Stimulated activated CD8-positive, alpha-beta memory T cell treated with anti-CD3 and anti-CD28 coated beads, Interleukin-4, amount 100 ng/mL, for 4 hours (primary cell): ENCODE measurements around the gene CEACAM16.
"Not testable (repeated sequence)": the region's sequence is repeated elsewhere in the genome, so short reads cannot be mapped to it uniquely, and the experiment has no call there.

ENCODE experiments used
- DNase-seq, 2 donors: peaks; one replicate each; pipeline ENCODE4 v3.0.0-alpha.2; 2020; ENCODE audit warnings: low read depth in 2 of 2, low spot score in 1 of 2

Gene CEACAM16

DNA sequence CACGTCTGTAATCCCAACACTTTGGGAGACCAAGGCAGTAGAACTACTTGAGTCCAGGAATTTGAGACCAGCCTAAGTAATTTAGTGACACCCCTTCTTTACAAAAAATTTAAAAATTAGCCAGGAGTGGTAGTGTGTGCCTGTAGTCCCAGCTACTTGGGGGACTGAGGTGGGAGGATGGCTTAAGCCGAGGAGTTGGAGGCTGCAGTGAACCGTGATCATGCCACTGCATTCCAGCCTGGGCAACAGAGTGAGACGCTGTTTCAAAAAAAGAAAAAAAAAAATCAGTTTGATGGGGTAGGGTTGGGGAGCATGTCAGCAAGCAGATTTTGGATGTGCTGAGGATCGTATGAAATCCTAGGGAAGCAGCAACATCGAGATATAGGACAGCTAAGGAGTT lies 23.4 kb upstream of the CEACAM16 start:
- no peak for DNase-seq

GRCh38 chr19:44677019-44677811 lies 21.7 kb upstream of the CEACAM16 start:
- DNase-seq = no peak

DNA sequence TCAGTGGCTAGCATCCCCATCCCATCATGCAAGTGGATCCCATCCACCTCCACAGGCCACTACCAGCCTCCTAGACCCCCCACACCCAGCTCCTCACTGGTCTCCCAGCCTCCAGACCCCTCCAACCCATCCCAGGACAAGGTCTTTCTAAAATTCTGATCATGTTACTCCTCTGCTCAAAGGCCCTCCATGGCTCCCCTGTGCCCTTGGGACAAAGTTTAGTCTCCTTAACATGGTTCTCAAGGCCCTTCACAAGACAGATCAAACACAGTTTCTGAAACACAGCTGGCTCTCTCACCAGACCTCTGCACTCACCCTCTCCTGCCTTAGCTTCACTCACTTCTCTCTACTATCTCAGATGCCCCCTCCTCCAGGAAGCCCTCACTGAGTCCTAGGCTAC lies 18.4 kb upstream of the CEACAM16 start:
- DNase-seq = no peak

DNA sequence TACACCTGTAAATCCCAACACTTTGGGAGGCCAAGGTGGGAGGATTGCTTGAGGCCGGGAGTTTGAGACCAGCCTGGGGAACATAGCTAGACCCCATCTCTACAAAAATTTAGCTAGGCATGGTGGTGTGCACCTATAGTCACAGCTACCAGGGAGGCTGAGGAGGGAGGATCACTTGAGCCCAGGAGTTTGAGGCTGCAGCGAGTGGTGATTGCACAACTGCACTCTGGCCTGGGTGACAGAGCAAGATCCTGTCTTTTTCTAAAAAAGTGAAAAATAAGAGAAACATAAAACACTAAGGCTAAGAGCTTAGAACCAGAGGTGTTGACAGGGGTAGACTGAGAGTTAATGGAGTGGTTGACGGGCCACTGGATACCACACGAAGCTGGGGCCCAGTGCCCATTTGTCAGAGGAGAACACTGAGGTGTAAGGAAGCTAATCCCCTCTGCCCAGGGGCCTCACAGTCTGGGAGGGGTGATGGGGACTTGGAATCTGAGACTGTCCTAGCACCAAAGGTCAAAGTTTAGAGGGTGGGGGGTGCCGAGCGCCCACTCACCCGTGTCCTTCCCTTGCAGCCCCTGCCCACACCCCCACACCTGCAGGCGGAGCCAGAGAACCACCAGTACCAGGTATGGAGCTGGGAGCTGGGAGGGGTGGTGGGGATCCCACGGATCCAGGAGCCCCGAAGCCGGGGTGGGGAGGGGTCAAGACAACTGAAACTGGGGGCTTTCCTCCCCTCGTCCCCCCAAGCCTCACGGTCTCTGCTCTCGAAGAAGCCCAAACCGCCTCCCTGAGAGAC lies 16.8 kb upstream of the CEACAM16 start:
- no peak for DNase-seq

GRCh38 chr19:44682807-44683206 lies 16.1 kb upstream of the CEACAM16 start:
- DNase-seq = no peak

DNA sequence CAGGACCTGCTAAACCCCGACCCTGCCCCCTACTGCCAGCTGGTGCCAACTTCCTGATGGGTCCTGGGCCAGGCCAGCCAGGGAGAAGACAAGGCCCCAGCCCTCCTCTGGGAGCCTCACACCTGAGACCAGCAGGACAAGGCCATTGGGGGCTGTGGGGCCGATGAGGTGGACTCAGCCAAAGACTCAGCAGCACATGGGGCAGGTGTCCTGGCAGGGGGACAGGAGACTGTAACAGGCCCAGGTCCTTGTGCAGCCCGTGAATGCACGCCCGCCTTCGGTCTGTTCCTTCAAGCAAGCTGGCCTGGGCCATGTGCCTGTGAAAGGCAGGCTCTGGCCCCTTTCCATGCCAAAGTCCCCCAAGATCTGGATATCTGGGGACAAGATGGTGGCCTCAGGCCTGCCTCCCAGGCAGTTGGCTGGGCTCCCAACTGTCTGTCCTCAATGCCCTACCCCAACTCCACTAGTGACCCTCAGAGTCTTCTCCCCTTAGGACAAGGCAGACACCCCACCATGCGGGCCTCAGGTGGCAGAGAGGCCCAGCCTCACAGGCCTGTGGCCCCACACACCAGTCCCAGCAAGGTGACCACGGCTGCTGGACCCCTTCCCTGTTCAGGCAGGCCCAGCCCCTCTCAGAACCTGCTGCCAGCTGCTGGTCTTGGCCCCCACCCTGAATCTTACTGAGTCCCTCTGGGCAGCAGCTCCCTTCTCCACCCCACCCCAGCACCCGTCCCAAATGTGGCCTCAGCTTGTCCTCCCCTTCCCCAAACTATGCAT lies 15.3 kb upstream of the CEACAM16 start:
- no peak for DNase-seq

- DNase-seq = not testable (repeated sequence)
Observed at GRCh38 chr19:44684396-44684795, 14.6 kb upstream of the CEACAM16 start.

GRCh38 chr19:44684892-44685863 lies 13.8 kb upstream of the CEACAM16 start:
- no peak for DNase-seq

GRCh38 chr19:44685877-44686276 lies 13.1 kb upstream of the CEACAM16 start:
- DNase-seq = no peak

DNA sequence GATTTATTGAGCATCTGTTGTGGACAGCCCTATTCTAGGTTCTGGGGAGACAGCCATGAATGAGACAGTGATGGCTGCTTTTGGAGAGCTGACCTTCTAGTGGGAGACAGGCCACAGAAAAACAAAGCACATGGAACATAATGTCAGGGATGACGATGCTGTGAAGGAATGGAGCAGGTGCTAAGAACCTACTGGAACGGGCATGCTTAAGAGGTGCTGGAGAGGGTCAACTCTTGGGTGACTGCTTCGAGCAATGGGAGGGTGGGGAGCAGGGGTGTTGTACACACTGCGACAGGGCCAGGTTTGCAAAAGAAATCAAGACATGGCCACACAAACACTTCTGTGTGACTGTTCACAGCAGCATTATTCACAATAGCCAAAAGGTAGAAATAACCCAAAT lies 12.1 kb upstream of the CEACAM16 start:
- DNase-seq = no peak

DNA sequence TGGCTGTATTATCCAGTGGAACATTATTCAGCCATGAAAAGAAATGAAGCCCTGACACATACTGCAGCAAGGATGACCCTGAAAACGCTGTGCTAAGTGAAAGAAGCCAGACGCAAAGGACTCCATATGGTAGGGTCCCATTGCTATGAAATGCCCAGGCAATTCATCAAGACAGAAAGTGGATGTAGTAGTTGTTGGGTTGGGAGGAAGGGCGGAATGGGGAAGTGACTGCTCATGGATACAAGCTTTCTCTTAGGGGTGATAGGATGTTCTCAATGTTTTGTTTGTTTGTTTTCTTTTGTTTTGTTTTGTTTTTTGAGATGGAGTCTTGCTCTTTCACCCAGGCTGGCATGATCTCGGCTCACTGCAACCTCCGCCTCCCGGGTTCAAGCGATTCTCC lies 11.1 kb upstream of the CEACAM16 start:
- DNase-seq = no peak

GRCh38 chr19:44689290-44690130 lies 9.4 kb upstream of the CEACAM16 start:
- DNase-seq = peak; percentile 61 to 70

DNA sequence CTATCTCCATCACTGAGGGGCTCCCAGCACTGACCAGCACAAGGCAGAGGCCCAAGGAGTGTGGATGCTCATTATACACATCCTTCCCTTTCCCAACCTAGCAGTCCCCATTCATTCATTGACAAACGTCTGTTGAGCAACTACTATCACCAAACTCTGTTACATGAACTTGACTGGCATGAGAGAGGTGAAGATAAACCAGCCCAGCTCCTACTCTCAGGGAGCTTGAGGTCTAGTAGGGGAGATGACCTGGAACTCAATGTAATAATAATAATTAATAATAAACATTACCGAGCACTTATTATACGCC lies 8.9 kb upstream of the CEACAM16 start:
- no peak for DNase-seq

DNA sequence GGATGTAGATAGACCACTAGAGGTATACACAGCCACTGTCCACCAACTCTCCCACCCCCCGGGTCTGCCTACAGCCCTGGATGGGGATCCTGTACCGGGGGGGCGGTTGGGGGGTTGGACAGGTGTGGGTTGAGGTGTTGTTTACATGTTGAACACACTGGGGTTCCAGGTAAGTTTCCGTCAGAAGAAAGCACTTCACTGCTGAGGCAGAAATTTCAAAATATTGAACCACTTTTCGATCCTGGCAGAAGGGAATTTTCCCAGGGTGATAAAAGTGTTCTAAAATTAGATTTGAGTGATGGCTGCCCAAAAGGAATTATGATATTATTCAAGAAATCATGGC lies 6.6 kb upstream of the CEACAM16 start:
- DNase-seq = no peak

- no peak for DNase-seq
Observed at GRCh38 chr19:44694184-44694579, 4.8 kb upstream of the CEACAM16 start.

GRCh38 chr19:44696939-44697669 lies 1.8 kb upstream of the CEACAM16 start:
- DNase-seq = no peak

DNA sequence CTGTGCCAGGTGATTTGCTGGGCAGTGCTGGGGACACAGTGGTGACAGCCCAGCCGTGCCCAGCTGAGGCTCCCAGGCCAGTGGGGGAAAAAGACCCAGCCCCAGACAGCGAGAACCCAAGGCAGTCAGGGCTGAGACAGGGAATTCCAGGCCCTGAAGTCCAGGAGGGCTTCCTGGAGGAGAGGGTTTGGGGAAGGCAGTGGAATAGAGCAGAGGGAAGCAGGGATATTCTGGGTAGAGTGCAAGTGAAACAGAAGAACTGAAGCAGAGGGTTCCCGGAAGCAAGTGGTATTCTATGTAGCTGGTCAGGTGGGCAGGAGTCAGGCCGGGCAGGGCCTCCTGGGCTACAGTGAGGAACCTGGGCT lies 1.3 kb upstream of the CEACAM16 start:
- no peak for DNase-seq

GRCh38 chr19:44700547-44700946 lies 1.6 kb downstream of the CEACAM16 start:
- DNase-seq = no peak

DNA sequence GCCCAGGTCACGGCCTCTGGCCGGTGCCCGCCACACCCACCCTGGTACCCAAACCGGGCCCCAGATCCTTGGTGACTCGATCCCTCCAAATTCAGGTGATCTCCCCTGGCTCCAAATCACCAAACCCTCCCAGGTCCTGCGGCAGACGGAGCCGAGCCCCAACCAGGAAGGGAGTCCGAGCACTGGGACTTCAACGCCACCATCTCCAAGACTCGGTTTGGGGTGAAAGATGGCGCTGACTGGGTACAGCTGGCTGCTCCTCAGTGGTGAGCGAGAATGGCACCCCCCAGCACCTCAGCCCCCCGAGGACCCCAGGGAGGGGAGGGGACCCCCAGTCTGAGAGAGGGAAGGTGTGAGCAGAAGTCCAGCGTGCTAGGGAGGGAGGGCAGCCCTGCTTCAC lies 2.3 kb downstream of the CEACAM16 start:
- no peak for DNase-seq
